ENCODE results near the gene TRMT61A.

- TF ChIP-seq CTCF (IDR thresholded peaks at IDR 0.05) (no peak), POLR2A (IDR thresholded peaks at IDR 0.05) (no peak)
These were observed 2.6 kb downstream of the TRMT61A start for GRCh38 chr14:103531421-103532215.

Data from stomach (tissue), 4 donors.